IPS DF 6.9 (cell line): ENCODE results near the gene CEP57L1.

Experiments
- DNase-seq: peaks from one replicate; pipeline ENCODE4 v3.0.0-alpha.2; 2013; ENCODE audit warnings: low read depth, low spot score
- H3K27ac ChIP-seq: one replicate; pipeline ENCODE4 v1.5.1; 2013; ENCODE audit warnings: low read length, control low read depth
- H3K27me3 ChIP-seq: 2 replicates; pipeline ENCODE4 v1.6.1; 2013; ENCODE audit warnings: mild to moderate bottlenecking, low read length; ENCODE audit not compliant: control insufficient read depth, insufficient read depth
- H3K36me3 ChIP-seq: 2 replicates; pipeline ENCODE4 v1.6.1; 2013; ENCODE audit warnings: low read length; ENCODE audit not compliant: control insufficient read depth, insufficient read depth
- H3K4me1 ChIP-seq: 2 replicates; pipeline ENCODE4 v1.6.1; 2013; ENCODE audit warnings: low read length; ENCODE audit not compliant: control insufficient read depth, insufficient read depth
- H3K4me3 ChIP-seq: 2 replicates; pipeline ENCODE4 v1.5.1; 2013; ENCODE audit warnings: mild to moderate bottlenecking, low read length
- H3K9me3 ChIP-seq: 2 replicates; pipeline ENCODE4 v1.6.1; 2013; ENCODE audit warnings: low read length, inconsistent platforms; ENCODE audit not compliant: control insufficient read depth, insufficient read depth
- WGBS: extraction: QIAGEN DNeasy Blood & Tissue Kit; methylation state at CpG from one replicate; pipeline ENCODE4 v1.1.7; 2013; ENCODE audit warnings: mixed read lengths, missing lambda C conversion rate; ENCODE audit not compliant: insufficient read length, insufficient coverage; 5-methylcytosine and 5-hydroxymethylcytosine counted together

CEP57L1 gene

DNA sequence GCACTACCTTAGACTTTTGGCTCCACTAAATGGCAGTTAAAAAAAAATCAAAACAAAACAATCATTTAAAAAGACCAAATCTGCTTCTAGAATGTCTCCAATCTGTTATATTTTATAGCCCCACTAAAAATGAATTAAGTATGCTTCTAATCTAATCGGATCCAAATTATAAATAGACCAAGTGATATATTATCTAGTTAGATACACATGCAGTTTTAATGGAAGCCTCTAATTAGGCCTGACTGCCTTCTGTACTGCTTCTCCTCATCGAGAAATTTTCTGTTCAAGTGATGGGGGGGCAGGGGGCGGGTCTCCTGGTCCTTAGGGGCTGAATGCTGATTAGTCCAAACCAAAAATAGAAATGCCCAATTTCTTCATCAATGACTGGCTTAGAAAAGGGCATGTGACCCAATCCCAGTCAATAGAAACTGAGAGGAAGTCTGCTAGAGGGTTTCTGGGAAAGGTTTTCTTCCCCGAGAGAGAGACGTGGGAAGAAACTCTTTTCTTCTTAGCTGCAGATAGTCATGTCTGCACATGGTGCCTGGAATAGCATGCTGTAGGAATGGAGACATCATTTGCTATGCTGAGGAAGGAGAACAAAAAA is 7.5 kb upstream of the CEP57L1 start:
- no peak overlapping the region for H3K4me3 ChIP-seq
- no peaks in the 10 kb centered on the region for H3K9me3 ChIP-seq
- no peaks in the 10 kb centered on the region for H3K27me3 ChIP-seq
- WGBS = no CpG with 5 or more reads among the region's 5 CpGs
- no peaks in the 10 kb centered on the region for H3K4me1 ChIP-seq
- DNase-seq = no peak
- no peaks in the 10 kb centered on the region for H3K36me3 ChIP-seq
- no peak overlapping the region for H3K27ac ChIP-seq

DNA sequence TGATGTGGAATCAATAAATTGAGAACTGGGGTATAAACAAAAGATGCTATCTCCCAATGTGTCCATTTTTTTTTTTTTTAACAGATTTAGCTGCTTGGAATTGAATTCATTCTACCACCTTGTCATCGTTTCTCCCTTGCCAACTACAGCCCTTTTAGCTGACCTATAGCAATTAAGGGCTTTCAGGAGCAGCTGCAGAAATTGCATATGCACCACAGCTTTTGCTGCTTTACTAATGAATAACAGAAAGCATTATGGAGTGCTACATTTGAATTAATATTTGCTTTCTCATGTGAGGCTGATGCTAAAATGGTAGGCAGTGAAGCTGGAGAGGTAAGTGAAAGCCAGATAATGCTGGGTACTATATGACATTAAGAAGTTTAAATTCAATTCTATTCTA is 6.3 kb upstream of the CEP57L1 start:
- no peak overlapping the region for H3K27ac ChIP-seq
- H3K4me3 ChIP-seq = no peak overlapping the region
- DNase-seq = no peak
- no peaks in the 10 kb centered on the region for H3K9me3 ChIP-seq
- WGBS = no CpG with 5 or more reads among the region's 1 CpG
- no peaks in the 10 kb centered on the region for H3K27me3 ChIP-seq
- H3K36me3 ChIP-seq = no peaks in the 10 kb centered on the region
- no peaks in the 10 kb centered on the region for H3K4me1 ChIP-seq

DNA sequence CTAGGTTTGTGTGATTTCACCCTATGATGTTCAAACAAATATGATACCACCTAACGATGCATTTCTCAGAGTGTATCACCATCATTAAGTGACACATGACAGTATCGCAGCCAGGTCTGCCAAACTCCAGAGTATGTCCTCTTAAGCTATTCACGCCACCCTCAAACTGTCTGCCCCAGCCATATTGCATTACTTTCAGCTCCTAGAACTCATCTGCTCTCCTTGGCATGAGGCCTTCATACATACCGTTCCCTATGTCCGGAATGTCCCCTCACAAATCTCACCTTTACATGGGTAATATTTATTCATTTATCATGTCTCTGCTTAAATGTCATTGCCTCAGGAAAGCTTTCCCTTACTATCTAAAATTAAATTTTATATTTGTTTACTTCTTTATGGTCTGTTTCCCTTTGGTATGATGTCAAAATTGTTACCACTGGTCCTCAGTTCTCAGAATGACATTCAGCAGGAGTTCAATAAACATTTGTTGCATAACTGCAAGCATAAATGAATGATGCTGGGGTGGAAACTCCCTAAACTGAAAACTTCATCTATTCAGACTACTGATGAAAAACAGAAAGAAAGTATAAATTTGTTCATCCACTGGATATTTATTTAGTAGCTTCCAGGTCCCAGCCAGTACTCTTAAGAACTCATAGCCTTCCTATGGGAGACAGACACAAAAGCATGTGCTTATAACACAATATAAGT is 3.8 kb upstream of the CEP57L1 start:
- Histone ChIP-seq H3K4me1 (no peaks in the 10 kb centered on the region), H3K27me3 (no peaks in the 10 kb centered on the region), H3K9me3 (no peaks in the 10 kb centered on the region), H3K27ac (no peak overlapping the region), H3K4me3 (no peak overlapping the region), H3K36me3 (no peaks in the 10 kb centered on the region)
- WGBS = no CpG with 5 or more reads among the region's 5 CpGs
- DNase-seq = no peak

DNA sequence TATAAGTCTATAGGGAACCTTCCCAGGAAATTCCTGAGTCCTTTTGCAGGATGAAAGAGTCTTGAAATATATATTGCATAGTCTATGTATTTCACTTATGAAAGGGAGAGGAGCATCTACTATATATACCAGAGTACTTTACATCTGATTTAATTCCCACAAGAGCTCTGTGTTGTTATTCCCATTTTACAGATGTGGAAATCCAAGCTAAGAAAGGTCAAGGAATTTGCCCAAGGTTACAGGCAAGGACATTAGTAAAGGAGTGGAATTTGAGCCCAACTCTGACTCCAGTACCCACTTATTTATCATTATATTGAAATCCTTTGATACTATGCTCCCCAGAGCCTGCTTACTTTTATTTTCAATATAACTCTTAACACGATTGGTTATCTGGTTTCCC is 3.2 kb upstream of the CEP57L1 start:
- Histone ChIP-seq H3K27ac (no peak overlapping the region), H3K4me3 (no peak overlapping the region), H3K36me3 (no peaks in the 10 kb centered on the region), H3K9me3 (no peaks in the 10 kb centered on the region), H3K4me1 (no peaks in the 10 kb centered on the region), H3K27me3 (no peaks in the 10 kb centered on the region)
- WGBS = no CpG with 5 or more reads among the region's 1 CpG
- DNase-seq = no peak

DNA sequence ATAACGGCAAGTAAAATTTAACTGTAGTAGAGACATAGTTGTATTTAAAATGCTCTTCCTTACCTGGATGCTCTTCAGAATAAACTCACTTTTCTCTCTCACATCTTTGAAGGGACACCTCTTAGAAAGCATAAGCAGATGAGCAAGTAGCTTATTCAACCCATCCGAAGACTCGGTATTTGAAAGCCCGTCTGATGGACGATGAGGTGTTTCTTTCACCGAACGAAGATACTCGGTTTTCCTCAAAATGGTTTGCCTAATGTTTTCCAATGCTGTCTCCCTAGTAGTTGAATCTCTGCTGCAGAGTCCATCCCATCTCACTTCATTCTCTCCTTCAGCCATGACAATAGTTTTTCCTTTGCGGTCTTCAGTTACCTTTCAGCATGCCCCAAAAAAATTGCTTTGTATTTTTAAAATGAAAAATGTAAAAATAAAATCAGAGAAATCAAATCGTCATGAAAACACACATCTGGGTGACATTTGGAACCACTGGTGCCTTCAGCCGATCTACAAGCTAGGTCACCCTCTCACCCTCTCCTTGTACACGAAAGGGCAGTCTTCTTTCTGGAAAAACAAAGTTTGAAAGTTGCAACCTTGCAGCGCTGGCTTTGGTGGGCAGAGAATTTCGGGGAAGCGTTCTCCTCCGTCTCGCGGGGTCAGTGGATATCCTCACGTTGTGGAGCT is 1.4 kb upstream of the CEP57L1 start:
- Histone ChIP-seq H3K27me3 (no peaks in the 10 kb centered on the region), H3K9me3 (no peaks in the 10 kb centered on the region), H3K4me1 (no peaks in the 10 kb centered on the region), H3K4me3 (peak overlapping the region; percentile 88; the same call in 1 of the 2 replicates), H3K36me3 (no peaks in the 10 kb centered on the region), H3K27ac (no peak overlapping the region)
- no peak for DNase-seq
- WGBS = no CpG with 5 or more reads among the region's 19 CpGs

DNA sequence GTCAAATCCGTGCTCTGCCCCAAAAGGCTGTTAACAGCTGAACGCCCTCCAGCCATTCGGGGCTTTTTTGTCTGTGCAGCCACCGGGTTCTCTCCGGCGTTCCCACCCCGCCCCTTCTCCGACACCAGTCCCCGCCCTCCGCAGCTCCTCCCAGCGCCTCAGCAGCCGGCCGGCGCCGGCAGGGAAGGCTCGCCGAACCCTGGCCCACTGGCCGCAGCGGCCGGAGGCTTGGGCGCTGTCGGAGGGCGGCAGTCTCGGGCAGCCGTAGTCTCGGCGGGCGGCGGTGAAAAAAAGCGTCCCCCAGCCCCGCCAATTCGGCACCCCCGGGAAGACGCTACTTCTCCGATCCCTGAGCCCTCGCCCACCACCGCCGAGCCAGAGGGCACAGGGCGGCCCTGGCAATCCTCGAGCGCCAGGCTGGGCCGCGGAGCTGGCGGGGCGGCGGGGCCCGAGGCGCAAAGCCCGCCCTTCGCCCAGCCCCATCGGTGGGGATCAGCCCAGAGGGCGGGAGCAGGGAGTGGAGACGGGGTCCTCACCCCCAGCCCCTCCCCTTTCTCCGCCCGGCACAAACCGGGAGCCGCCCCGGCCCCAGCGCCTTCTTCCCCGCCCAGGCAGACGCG is 781 bp upstream of the CEP57L1 start, which contains the start of gene SESN1:
Gene SESN1, minus strand, starts transcription at position 431 of the 620 bp plus-strand sequence. CDS start 773 bp downstream, outside the sequence.
- WGBS = no CpG with 5 or more reads among the region's 62 CpGs
- Histone ChIP-seq H3K4me1 (no peaks in the 10 kb centered on the region), H3K27me3 (no peaks in the 10 kb centered on the region), H3K36me3 (no peaks in the 10 kb centered on the region), H3K9me3 (no peaks in the 10 kb centered on the region), H3K27ac (no peak within 1 kb of the TSS), H3K4me3 (peak within 1 kb of the TSS; percentile 88)
- peak; percentile 64 for DNase-seq

DNA sequence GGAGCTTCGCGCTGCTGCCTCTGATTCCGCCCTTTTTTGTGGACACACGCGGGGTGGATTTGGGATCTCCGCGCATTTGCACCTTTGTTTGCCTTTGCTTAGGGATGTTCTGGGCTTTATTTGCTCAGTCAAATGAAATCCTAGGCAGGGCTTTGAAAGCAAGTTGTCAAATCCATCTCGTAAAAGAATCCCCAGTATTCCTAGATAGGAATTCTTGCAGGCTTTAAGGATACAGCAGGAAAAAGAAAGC is 453 bp downstream of the CEP57L1 start:
- no peaks in the 10 kb centered on the region for H3K36me3 ChIP-seq
- no CpG with 5 or more reads among the region's 8 CpGs for WGBS
- H3K4me3 ChIP-seq = peak overlapping the region; percentile 88
- H3K27ac ChIP-seq = no peak overlapping the region
- no peaks in the 10 kb centered on the region for H3K27me3 ChIP-seq
- no peak for DNase-seq
- no peaks in the 10 kb centered on the region for H3K9me3 ChIP-seq
- H3K4me1 ChIP-seq = no peaks in the 10 kb centered on the region

DNA sequence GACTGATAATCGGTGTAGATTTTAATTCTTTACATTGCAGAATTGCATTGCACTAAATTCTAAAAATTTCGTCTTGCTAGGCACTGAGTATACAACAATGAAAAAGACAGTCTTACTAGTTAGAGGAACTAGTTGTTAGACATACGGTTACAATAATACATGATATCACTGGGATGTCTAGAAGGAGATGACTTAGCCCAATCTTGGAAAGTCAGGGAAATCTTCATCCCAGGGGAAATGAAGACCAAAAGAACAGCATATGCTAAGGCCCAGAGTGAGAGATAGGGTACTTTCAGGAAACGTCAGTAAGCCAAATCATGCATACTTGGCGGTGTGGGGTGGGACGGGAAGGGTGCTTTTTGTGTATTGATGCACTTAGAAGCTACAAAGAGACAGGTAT is 901 bp downstream of the CEP57L1 start:
- Histone ChIP-seq H3K27ac (no peak overlapping the region), H3K27me3 (no peaks in the 10 kb centered on the region), H3K4me3 (no peak overlapping the region), H3K9me3 (no peaks in the 10 kb centered on the region), H3K36me3 (no peaks in the 10 kb centered on the region), H3K4me1 (no peaks in the 10 kb centered on the region)
- no peak for DNase-seq
- 100% methylated on average over 1 of the region's 6 CpGs for WGBS

DNA sequence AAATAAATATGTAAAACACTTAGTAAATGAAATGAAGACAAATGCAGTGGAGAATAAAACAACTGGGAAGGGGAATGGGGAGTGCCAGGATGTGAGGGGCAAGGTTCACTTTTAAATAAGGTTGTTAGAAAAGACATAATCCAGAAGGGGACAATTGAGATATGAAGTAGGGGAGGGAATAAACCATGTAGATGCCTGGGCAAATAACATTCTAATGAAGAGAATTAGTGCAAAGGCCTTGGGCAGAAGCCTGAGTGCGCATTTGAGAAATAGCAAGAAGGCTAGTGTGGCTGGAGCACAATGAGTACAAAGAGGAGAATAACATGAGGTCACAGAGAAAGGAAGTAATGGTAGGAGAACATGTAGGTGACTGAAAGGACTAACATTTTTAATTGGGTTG is 2.4 kb downstream of the CEP57L1 start:
- DNase-seq = no peak
- Histone ChIP-seq H3K27ac (no peak overlapping the region), H3K4me1 (no peaks in the 10 kb centered on the region), H3K27me3 (no peaks in the 10 kb centered on the region), H3K36me3 (no peaks in the 10 kb centered on the region), H3K9me3 (no peaks in the 10 kb centered on the region), H3K4me3 (no peak overlapping the region)
- no CpG with 5 or more reads among the region's 1 CpG for WGBS

DNA sequence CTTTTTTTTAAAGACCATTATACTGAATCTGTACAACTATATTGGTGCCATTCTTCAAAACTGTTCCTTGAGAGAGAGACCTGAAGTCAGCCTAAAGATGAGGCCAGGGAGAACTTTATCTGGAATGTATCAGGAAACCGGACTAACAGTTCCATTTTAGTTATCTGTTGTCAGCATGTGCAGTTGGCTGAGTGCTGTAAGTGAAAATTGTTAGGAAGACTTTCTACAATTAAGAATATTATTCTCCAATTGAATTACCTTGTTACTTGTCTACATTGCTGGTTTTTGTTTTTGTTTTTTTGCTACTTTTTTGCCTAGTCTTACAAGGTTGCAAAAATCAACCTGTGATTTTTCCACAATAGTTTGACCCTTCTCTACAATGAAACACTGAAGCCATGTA is 7.5 kb downstream of the CEP57L1 start:
- WGBS = no CpG with 5 or more reads among the region's 1 CpG
- H3K9me3 ChIP-seq = no peaks in the 10 kb centered on the region
- H3K36me3 ChIP-seq = no peaks in the 10 kb centered on the region
- no peak overlapping the region for H3K4me3 ChIP-seq
- no peak for DNase-seq
- no peaks in the 10 kb centered on the region for H3K4me1 ChIP-seq
- no peaks in the 10 kb centered on the region for H3K27me3 ChIP-seq
- H3K27ac ChIP-seq = no peak overlapping the region
